ENCODE data around the gene PRSS8. TPM values are rescaled to one million over a fixed set of nuclear protein-coding genes. Genes with fewer than 3 reads are reported as not detected.

The PRSS8 gene
- total RNA-seq, 2 experiments from 2014 or later = not detected

DNA sequence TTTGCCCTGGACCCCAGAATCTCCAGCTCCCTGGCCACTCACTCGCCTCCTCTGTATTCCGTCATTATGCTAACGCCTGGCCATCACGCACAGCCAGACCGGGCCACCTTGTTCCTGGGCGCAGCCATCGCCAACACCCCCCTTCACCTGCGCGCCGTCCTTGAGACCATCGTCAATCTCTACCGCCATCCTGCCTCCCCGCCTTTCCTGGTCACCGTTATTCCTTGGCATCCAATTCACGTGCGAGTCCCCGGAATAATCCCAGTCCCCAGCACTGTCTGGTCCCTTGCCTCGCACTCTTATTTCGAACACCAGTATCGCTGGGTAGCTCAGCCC is 41.5 kb downstream of the PRSS8 start:
- ATAC-seq = no peak
- CTCF ChIA-PET = interaction anchor here (1.0 to 3.7 kb wide), 4 partner anchors 20 to 289 kb away, joined by 4 to 19 read pairs (median 10); partner anchors contain the start of genes HSD3B7, ZNF646 and ZNF668
- DNase-seq = no peak
- POLR2A ChIA-PET = interaction anchor here (0.5 to 1.5 kb wide), 7 partner anchors 20 to 137 kb away, joined by 3 to 5 read pairs (median 4); partner anchors contain the start of genes FUS, KAT8, SETD1A and STX4
- Mint-ChIP-seq H3K36me3 (ENCODE audit: low read depth) (peaks cover 18% of the 10 kb centered on the region), H3K27me3 (ENCODE audit: low read depth) (peaks cover 3% of the 10 kb centered on the region), H3K4me1 (ENCODE audit: low read depth) (peaks cover 34% of the 10 kb centered on the region), H3K4me3 (peak overlapping the region; percentile 95), H3K27ac (peak overlapping the region; percentile 94), H3K9me3 (ENCODE audit: insufficient read depth) (no peaks in the 10 kb centered on the region)

DNA sequence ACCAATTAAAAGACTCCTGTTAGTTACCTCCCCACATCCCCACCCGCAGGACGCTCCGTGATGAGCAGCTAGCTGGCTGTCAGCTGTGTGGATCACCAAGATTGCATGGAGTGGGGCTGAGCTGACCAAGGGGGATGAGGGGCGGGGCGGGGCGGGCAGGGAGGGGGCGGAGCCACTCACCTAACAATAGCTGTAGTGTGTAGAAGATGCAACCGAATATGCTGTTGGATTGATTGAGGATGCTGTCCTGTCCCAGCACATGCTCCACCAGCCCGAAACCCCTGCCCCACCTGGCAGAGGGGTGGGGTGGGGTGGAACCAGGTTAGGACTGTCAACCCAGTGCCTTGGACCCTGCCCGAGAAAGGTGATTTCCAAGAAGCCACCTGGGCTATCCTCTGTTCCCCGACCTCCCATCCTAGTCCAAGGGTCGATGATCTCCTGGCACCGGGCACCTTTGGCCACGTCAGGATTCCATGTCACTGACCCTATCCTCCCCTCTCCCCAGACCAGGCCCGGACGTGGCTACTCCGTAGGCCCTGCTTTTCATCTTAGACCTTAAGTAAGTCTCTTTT is 42.3 kb downstream of the PRSS8 start:
- POLR2A ChIA-PET = interaction anchor here (0.5 to 2.5 kb wide), 7 partner anchors 8 to 86 kb away, joined by 3 to 12 read pairs (median 4); partner anchors contain the start of genes FUS, KAT8, STX4 and ZNF646
- DNase-seq (no peak), ATAC-seq (no peak)
- Mint-ChIP-seq H3K27me3 (ENCODE audit: low read depth) (peaks cover under 1% of the 10 kb centered on the region), H3K4me3 (peak overlapping the region; percentile 95), H3K9me3 (ENCODE audit: insufficient read depth) (no peaks in the 10 kb centered on the region), H3K4me1 (ENCODE audit: low read depth) (peaks cover 34% of the 10 kb centered on the region), H3K36me3 (ENCODE audit: low read depth) (peaks cover 18% of the 10 kb centered on the region), H3K27ac (peak overlapping the region; percentile 49)
- CTCF ChIA-PET = interaction anchor here (1.0 to 3.7 kb wide), 5 partner anchors 19 to 290 kb away, joined by 4 to 17 read pairs (median 6); partner anchors contain the start of genes ZNF646 and ZNF668

DNA sequence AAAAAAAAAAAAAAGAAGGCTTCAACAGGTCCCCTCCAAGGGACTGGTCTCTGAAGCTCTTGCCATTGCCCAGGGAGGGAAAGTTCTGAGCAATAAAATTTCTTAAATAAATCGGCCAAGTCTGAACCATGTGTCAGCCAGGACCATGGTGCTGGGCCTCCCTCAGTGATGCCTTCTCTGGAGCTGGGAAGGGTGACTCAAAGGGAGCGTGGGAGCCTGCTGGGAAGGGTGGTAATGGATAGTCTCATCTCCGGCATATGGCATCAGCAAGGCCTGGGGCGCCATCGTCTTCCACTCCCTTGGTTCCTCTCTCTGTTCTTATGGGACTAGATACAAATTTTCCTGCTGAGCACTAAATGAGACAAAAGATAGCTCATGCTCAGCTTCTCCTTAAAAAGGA is 43.2 kb downstream of the PRSS8 start:
- POLR2A ChIA-PET = interaction anchor here (1.3 to 2.5 kb wide), 3 partner anchors 9 to 50 kb away, joined by 3 to 12 read pairs (median 5); partner anchors contain the start of genes ZNF646 and ZNF668
- peaks cover 34% of the 10 kb centered on the region for H3K4me1 Mint-ChIP-seq (ENCODE audit: low read depth)
- CTCF ChIA-PET = interaction anchor here (1.7 to 2.7 kb wide), 3 partner anchors 50 to 139 kb away, joined by 4 to 17 read pairs (median 4); no protein-coding TSS in a partner anchor
- H3K27me3 Mint-ChIP-seq (ENCODE audit: low read depth) = no peaks in the 10 kb centered on the region
- H3K27ac Mint-ChIP-seq = no peak overlapping the region
- ATAC-seq = no peak
- H3K4me3 Mint-ChIP-seq = peak overlapping the region; percentile 31
- DNase-seq = no peak
- no peaks in the 10 kb centered on the region for H3K9me3 Mint-ChIP-seq (ENCODE audit: insufficient read depth)
- H3K36me3 Mint-ChIP-seq (ENCODE audit: low read depth) = peaks cover 18% of the 10 kb centered on the region

DNA sequence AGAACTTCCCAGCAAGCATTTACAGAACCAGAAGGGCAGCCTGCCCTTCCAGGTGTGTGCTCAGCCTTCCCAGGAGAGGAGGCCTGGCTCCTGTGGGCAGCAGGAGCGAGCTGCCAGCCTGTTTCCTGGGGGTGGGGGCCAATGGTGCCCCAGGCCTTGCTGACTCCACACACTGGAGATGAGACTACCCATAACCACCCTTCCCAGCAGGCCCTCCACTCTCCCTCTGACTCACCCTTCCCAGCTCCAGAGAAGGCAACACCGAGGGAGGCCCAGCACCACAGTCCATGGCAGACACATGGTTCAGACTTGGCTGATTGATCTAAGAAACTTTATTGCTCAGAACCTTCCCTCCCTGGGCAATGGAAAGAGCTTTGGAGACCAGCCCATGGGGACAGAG is 45.0 kb downstream of the PRSS8 start:
- no peaks in the 10 kb centered on the region for H3K9me3 Mint-ChIP-seq (ENCODE audit: insufficient read depth)
- H3K27ac Mint-ChIP-seq = no peak overlapping the region
- ChIA-PET POLR2A (no interaction called here), CTCF (interaction anchor here (2.7 kb wide), 1 partner anchor 52 kb away, joined by 17 read pairs; no protein-coding TSS in a partner anchor)
- H3K36me3 Mint-ChIP-seq (ENCODE audit: low read depth) = peaks cover 22% of the 10 kb centered on the region
- H3K4me1 Mint-ChIP-seq (ENCODE audit: low read depth) = peaks cover 28% of the 10 kb centered on the region
- no peak for DNase-seq
- H3K27me3 Mint-ChIP-seq (ENCODE audit: low read depth) = no peaks in the 10 kb centered on the region
- no peak for ATAC-seq
- H3K4me3 Mint-ChIP-seq = no peak overlapping the region

DNA sequence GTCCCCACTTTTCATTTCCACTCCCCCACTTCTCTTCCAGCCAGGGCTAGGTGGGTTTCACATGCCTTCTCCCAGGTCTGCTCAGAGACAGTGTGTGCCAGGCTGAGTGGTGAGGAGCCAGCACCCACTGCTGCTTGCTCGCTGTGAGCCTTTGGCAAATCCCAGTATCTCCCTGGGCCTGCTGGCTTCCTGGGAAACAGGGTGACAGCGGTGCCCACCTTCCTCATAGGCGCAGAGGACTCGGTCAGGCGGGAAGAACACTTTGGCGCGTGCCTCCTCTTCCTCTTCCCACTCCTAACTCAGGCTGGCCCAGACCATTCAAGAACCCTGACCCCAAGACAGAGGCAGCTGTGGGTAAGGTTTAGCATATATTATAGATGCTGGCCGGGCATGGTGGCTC is 46.3 kb downstream of the PRSS8 start:
- CTCF ChIA-PET = no interaction called here
- no peak overlapping the region for H3K4me3 Mint-ChIP-seq

DNA sequence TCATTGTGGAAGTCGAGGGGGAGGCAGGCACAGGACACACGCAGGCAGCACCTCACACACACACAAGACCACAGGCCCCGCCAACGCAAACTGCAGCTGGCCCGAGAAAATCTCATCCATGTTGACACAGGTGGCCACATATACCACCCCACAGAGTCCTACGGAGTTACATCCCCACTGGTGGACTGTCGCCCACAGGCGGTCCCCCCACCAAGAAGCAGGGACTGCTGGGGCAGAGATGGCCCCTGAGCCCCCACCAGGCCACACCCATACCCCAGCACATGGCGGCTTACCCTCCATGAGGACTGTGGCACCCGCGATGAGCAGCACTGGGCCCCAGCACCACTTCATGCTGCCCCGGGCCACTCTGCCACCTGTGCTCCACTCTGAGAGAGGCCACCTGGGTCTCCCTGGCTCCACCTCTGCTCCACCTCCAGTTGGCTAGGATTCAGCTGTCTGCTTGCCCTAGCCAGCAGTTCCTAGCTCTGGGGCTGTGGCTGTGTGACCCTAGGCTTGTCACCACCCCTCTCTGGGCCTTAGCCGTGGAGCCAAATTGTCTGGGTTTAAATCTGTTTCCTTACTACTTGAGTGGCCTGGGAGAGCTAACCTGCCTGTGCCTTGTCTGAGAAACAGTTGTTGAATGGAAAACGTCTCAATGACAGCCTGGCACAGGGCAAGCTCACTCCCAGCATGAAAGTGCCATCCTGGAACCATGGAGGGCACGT is 46.9 kb downstream of the PRSS8 start, which contains the start of gene PRSS53:
Gene PRSS53, minus strand, starts transcription at position 485 of the 725 bp plus-strand sequence. Its CDS starts 134 bp downstream, at position 351.
- Mint-ChIP-seq H3K4me1 (ENCODE audit: low read depth) (peaks cover 10% of the 10 kb centered on the region), H3K4me3 (no peak within 1 kb of the TSS), H3K27me3 (ENCODE audit: low read depth) (no peaks in the 10 kb centered on the region), H3K9me3 (ENCODE audit: insufficient read depth) (no peaks in the 10 kb centered on the region), H3K36me3 (ENCODE audit: low read depth) (peaks cover 19% of the 10 kb centered on the region), H3K27ac (no peak within 1 kb of the TSS)
- ChIA-PET CTCF (no interaction called here), POLR2A (no interaction called here)
- ATAC-seq = no peak
- no peak for DNase-seq

More for the DNA sequence above, 46.3 kb downstream of the PRSS8 start:
- Mint-ChIP-seq H3K36me3 (ENCODE audit: low read depth) (peaks cover 21% of the 10 kb centered on the region), H3K27me3 (ENCODE audit: low read depth) (no peaks in the 10 kb centered on the region), H3K4me1 (ENCODE audit: low read depth) (peaks cover 15% of the 10 kb centered on the region), H3K9me3 (ENCODE audit: insufficient read depth) (no peaks in the 10 kb centered on the region), H3K27ac (no peak overlapping the region)
- ATAC-seq = no peak
- POLR2A ChIA-PET = interaction anchor here (0.7 kb wide), 1 partner anchor 28 kb away, joined by 3 read pairs; no protein-coding TSS in a partner anchor
- no peak for DNase-seq

DNA sequence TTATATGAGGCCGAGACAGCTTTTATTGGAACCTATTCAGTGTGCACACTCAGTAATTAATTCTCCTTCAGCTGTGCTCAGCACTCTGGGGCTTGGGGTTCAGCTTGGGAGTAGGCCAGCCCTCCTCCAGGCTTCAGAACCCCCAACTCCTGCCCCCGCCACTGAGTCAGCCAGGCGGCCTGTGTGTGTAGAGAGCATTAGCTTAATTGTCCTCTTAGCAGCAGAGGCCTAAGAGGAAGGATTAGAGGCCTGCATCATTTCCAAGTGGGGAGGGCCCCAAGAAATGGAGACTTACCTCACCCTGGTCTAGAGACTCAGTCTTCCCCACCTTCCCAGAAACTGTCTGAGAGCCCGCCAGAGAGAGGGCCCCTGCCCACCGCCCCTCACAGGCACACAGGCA is 47.6 kb downstream of the PRSS8 start:
- Mint-ChIP-seq H3K4me1 (ENCODE audit: low read depth) (peaks cover 6% of the 10 kb centered on the region), H3K27me3 (ENCODE audit: low read depth) (no peaks in the 10 kb centered on the region), H3K9me3 (ENCODE audit: insufficient read depth) (no peaks in the 10 kb centered on the region), H3K4me3 (no peak overlapping the region), H3K36me3 (ENCODE audit: low read depth) (peaks cover 22% of the 10 kb centered on the region), H3K27ac (no peak overlapping the region)
- ChIA-PET CTCF (no interaction called here), POLR2A (interaction anchor here (1.1 kb wide), 1 partner anchor 14 kb away, joined by 3 read pairs; the partner anchor contains the start of genes ZNF646 and ZNF668)
- ATAC-seq (no peak), DNase-seq (no peak)

DNA sequence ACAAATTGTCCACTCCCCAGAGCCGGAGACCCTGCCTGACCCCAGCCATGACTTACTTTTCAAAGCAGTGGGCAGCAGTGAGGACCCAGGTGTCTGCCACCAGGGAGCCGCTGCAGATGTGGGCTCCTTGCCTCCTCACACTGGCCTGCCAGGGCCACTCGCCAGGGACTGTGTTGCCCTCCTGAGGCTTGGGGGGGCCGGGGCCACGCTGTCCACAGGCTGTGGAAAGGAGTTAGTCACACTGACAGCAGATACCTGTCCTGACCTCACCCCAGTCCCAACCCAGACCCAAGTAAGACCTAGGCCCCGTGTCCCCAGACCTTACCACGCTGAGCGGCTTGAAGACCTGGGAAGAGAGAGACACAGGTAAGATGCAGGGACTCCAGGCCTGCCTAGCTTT is 48.0 kb downstream of the PRSS8 start:
- H3K27me3 Mint-ChIP-seq (ENCODE audit: low read depth) = no peaks in the 10 kb centered on the region
- ChIA-PET POLR2A (interaction anchor here (1.1 kb wide), 1 partner anchor 13 kb away, joined by 3 read pairs; the partner anchor contains the start of genes ZNF646 and ZNF668), CTCF (no interaction called here)
- DNase-seq = no peak
- no peaks in the 10 kb centered on the region for H3K9me3 Mint-ChIP-seq (ENCODE audit: insufficient read depth)
- no peak for ATAC-seq
- H3K4me3 Mint-ChIP-seq = no peak overlapping the region
- H3K27ac Mint-ChIP-seq = no peak overlapping the region
- peaks cover 3% of the 10 kb centered on the region for H3K4me1 Mint-ChIP-seq (ENCODE audit: low read depth)
- H3K36me3 Mint-ChIP-seq (ENCODE audit: low read depth) = peaks cover 18% of the 10 kb centered on the region

DNA sequence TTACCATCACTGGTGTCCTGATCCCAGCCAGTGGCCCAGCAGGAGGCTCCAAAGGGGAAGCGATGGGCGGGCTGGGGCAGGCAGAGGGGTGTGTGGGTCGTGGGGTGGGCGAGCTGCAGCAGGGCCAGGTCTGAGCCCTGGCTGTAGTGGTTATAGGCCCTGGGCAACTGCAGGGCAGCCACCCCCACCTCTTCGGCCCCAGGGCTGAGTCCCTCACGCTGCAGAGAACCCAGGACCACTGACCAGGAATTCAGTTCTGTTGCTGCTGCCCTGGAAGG is 49.0 kb downstream of the PRSS8 start:
- ChIA-PET CTCF (no interaction called here), POLR2A (no interaction called here)
- H3K27me3 Mint-ChIP-seq (ENCODE audit: low read depth) = no peaks in the 10 kb centered on the region
- H3K36me3 Mint-ChIP-seq (ENCODE audit: low read depth) = peaks cover 20% of the 10 kb centered on the region
- no peak overlapping the region for H3K4me3 Mint-ChIP-seq
- DNase-seq (no peak), ATAC-seq (no peak)
- H3K4me1 Mint-ChIP-seq (ENCODE audit: low read depth) = peaks cover 6% of the 10 kb centered on the region
- peak overlapping the region; percentile 43 for H3K27ac Mint-ChIP-seq
- H3K9me3 Mint-ChIP-seq (ENCODE audit: insufficient read depth) = no peaks in the 10 kb centered on the region

DNA sequence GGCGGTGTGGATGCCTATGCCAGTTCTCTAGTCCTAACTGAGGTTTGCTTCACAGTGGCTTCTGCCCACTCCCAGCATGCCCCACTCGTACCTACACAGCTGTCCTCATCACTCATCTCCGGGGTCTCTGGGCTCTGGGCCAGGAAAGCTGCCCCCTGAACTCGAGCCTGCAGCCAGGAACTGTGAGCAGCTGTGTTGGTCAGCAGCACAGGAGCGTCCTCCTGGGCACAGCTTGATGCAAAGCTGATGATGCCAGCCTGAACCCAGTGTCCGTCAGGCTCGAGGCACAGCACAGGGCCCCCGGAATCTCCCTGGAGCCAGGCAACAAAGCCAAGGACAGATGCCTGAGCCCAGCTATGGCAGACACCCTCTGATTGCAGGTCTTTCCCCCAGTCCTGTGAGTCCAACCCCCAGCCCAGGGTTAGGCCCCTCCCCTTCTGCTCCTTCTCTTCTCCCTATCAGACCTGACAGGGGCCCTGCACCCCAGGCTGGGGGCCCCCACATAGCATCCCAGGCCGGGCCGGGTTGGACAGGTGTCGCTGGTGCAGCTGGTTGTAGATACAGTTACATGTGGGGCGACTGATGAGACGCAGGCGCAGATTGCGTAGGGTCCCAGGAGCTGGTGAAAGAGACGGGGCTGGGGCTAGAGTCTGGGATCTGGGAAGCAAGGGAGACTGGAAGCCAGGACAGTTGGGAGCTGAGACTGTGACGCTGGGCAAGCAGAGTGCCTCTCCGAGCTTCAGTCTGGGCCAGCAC is 49.5 kb downstream of the PRSS8 start:
- no peaks in the 10 kb centered on the region for H3K9me3 Mint-ChIP-seq (ENCODE audit: insufficient read depth)
- H3K4me1 Mint-ChIP-seq (ENCODE audit: low read depth) = peaks cover 6% of the 10 kb centered on the region
- DNase-seq (no peak), ATAC-seq (no peak)
- no peaks in the 10 kb centered on the region for H3K27me3 Mint-ChIP-seq (ENCODE audit: low read depth)
- CTCF ChIA-PET = no interaction called here
- H3K36me3 Mint-ChIP-seq (ENCODE audit: low read depth) = peaks cover 20% of the 10 kb centered on the region
- POLR2A ChIA-PET = no interaction called here
- H3K27ac Mint-ChIP-seq = peak overlapping the region; percentile 43
- no peak overlapping the region for H3K4me3 Mint-ChIP-seq

DNA sequence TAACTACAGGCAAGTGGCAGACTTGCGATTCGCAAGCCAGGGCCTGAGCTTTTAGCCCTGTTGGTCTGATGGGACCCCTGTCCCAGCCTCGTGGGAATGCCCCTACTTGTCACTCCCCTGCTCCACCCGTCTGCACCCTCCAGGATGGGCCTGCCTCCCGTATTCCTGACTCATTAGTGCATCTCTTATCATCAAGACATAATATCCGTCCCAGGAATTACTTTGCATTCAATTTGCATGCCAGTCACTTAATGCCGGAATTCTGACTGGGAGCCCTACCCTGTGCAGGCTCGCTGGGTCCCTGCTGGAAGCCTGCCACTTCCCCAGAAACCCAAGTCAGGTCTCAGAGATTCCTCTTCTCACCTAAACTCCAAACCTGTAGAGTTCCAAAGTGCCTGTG is 50.1 kb downstream of the PRSS8 start:
- Mint-ChIP-seq H3K27me3 (ENCODE audit: low read depth) (no peaks in the 10 kb centered on the region), H3K4me3 (no peak overlapping the region), H3K36me3 (ENCODE audit: low read depth) (peaks cover 22% of the 10 kb centered on the region), H3K27ac (peak overlapping the region; percentile 16), H3K9me3 (ENCODE audit: insufficient read depth) (no peaks in the 10 kb centered on the region), H3K4me1 (ENCODE audit: low read depth) (peaks cover 11% of the 10 kb centered on the region)
- DNase-seq = no peak
- POLR2A ChIA-PET = interaction anchor here (1.0 to 1.1 kb wide), 2 partner anchors 10 to 374 kb away, joined by 4 to 6 read pairs; partner anchors contain the start of gene ARMC5
- ATAC-seq = no peak
- CTCF ChIA-PET = no interaction called here
